ENCODE data around the gene DSTN. TPM values are rescaled to one million over a fixed set of nuclear protein-coding genes. Genes with fewer than 3 reads are reported as not detected.

The DSTN gene
- total RNA-seq, 1 experiment from 2014 or later = 584 TPM

DNA sequence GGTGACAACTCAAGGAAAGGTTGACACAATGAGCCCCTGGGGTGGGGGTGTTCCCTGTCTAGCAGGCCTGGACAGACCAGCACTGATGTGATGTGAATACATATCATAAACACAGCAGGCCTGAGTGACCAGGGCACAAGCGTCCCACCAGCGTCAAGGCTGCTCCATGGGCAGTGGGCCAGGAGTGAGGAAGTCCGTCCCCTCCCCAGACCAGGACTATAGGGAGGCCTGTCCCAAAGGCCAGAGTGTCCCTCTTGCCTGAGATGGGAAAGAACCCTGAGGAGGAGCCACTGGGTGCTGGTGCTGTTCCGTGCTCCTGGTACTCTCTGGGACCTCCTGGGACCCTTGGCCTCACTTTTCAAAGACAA is 67.5 kb downstream of the DSTN start:
- DNase-seq (ENCODE audit: low read depth) = no peak

DNA sequence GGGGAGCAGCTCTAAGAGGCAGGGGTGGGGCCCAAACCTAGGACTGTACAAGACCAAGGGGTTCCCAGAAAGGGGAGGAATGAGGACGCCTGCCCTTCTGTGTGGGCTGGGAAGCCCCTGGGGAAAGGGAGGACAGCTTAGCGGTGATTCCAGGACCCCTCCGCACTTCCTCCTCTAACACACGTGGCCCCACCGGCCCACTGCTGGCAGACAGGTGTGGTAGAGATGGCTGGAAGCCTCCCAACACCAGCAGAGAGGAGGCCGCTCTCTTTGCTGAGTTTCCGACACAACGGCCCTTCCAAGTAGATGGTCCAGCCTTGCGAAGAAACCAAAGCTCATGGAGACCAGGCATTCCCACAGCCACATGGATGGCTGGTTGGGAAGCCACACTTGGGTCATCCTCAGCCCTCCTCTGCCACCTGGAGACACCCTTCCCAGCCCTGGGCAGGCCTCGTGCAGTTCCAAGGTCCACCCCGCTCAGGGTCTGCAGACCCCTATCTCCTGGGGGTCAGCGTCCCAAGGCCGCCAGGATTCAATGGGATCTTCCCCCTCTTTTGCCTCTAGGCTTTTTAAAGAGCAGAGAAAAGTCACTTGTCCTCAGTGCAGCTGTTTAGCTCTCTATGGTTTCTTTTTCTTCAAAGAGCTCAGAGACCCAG is 68.2 kb downstream of the DSTN start:
- no peak for DNase-seq (ENCODE audit: low read depth)

DNA sequence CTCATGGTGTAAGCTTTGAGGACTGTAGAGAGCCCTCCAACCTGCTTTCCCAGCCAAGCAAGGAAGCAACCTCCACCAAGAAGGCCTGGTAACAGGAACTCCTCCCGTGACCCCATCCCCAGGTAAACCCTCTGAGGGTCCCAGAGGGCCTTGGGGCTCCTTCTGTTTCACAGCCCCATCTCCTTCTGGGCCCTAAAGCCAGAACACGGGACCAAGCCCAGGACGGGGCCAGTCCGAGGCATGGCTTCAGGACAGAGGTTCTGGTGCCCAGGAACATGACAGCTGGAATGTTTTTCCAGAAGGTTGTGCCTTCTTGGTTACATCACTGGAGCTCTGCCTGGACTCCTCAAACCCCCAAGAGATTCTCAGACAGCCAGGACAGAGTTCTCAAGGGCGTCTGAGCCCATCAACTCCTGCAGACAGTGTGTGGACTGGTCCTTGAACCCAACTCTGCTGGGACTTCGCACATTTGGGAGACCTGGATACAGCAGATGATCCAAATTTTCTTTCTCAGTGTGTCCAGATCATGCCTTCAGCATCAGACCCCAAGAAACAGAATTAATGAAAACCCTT is 69.0 kb downstream of the DSTN start:
- DNase-seq (ENCODE audit: low read depth) = no peak

DNA sequence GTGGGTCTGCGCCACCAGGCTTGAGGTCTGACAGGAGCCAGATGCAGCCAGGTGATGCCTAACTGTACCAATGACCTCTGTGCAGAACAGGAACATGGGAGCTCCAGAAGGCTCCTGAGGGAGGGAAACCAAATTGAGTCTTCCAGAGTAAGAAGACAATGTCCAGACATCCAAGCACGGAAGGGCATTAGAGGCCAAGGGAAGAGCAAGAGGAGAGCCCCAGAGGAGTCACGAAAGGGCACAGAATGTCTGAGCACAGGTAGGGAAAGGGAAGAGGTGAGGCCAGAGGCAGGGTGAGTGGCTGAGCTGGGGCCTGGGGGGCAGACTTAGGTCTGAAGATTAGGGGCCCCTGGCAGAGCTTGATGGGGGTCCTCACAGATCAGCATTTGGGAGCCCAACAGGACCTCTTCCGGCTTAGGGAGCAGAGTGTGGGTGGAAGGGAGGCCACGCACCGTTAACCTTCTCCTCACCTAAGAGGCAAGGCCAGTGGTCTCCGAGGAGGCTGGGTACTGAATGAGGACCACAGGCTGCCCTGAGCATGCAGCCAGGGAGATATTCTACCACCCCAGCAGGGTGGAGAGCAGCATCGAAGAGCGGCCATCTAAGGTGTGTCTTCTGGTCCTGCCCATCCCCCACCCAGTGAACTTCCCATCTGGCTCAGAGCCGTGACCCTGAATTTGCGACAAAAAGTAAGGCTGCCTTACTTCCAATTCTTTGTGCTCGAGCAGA is 70.4 kb downstream of the DSTN start:
- DNase-seq (ENCODE audit: low read depth) = no peak

DNA sequence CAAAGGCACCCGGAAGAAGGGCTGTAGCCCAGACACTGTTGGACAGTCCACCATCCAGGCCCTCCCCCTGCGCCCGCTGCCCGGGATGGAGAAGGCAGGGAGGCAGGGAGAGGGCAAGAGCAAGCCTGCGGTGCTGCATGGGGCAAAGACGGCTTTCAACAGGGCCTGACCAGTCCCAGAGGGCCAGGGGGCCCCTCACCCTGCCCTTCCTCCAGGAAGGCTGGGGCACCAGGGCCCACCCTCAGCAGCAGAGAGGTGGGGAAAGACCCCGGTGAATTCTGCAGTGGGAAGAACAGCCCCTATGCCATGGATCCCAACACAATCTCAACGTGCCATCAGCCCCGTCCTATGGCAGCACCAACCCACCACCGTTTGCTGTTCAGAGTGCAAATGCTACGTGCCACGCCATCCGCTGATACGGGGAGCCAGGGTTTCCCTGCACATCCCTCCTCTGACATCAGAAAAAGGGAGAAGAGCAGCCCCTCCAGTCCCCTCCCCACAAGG is 71.1 kb downstream of the DSTN start:
- no peak for DNase-seq (ENCODE audit: low read depth)

DNA sequence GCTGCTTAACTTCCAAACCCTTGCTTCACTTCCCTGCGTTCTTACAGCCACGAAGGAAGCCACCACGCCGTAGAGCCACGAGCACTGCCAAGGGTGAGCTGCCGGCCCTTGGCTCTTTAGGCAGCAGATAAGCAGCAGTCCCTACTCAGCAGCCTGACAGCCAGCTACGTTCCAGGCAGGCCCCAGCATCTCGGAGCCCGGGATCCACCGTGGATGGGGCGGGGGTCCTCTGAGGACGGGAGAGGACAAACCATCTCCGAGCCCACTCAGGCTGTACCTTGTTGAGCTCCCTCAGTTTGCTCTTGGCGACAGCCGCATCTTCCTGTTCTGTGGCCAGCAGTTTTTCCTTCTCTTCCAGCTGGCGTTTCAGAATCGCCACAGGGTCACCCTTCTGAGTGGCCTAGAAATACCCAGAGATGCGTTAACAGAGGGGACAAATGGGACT is 71.7 kb downstream of the DSTN start:
- no peak for DNase-seq (ENCODE audit: low read depth)

DNA sequence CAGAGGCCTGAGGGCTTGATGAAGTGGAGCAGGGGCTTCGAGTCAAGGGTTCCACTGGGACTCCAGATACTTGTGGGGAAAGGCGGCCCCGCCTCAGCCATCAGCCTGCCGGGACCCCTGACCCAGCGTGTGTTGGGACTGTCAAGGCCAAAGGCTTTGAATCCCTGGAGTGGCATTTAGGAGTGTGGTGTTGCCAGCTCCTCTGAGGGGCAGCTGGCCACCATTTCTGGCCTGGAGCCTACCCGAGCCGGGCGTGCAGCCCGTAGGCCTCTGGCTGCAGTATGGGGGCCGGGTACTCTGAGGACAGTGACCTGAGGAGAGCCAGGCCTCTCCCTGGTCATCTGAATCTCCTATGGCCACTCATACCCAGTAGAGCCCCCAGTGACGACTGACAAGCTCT is 72.1 kb downstream of the DSTN start:
- no peak for DNase-seq (ENCODE audit: low read depth)

DNA sequence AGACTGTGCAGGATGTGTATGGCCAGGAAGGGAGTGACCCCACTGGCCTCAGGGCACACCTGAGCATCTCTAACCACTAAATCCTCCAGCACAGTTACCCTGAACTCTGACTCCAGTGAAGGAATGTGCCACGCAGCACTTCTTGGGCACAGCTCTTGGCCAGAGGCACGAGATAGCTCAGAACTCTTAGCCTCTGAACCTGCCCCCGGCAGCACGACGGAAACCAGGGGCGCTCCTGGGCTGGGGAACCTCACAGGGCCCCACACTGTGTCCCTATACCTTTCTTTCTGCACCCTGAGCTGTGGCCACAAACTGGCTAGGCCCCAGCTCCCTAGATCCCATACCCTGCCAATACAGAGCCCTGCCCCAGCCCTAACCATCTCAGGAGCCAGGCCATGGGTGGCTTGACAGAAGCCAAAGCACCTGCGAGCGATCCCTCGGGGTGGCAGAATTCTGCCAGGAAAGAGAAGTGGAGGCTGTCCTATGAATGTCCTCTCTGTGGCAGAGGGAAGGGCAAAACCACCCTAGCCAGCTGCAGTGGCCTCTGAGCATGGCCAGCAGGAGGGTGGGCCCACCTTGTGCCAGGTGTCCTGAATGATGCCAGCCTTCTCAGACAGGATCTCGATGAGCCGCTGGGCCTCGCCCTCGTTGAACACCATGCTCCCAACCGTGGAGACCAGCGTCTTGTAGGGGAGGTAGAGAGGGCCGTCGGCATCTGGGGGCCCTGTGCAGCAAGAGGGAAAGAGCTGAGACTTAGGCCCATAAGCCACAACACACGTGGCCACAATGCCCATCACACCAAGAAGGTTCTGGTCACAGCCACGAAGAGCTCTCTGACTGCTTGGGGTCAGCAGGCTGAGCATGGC is 72.8 kb downstream of the DSTN start:
- no peak for DNase-seq (ENCODE audit: low read depth)

DNA sequence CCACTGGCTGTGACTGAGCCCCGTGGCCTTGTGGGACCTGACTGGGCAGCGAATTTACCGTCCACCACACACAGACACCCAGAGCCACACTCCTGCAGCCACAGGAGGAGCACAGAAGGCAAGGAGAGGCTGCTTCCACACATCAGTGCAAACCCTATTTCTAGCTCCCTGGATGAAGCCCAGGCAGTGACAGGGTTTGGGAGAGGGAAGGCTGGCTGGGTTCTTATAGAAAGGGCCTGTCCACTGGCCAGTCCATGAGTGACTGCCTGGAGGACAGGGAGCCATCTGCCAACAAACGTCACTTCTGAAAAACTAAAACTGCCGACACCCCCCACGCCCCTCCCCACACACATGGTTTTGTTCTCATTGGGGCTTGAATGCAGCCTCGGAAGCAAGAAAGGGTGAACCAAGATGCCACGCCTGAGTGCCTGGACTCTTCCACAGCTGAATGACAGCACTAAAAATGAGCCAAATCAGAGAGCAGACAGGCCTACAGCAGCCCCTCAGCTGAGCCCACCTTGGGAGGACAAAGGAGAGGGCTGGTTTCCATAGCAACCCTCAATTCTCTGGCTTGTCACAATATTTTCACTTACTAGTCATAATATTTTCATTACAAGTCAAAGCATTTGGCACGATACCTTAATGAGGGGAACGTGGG is 73.8 kb downstream of the DSTN start:
- no peak for DNase-seq (ENCODE audit: low read depth)

DNA sequence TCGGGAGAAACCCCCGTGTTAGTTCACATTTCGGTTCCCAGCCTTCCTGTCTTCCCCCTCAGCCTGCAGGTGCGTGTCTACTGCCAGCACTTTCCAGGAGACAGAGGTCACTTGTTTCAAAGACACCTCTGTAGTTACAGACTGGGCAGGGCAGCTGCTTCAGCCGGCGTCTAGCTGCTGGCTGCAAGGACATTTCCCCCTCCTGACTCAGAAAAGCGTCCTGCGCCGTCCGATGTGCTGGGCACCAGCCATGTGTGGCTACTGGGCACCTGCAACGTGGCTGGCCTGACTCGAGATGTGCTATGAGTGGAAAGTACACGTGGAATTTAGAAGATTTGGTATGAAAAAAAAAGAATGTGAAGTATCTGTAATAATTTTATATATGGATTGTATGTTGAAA is 74.6 kb downstream of the DSTN start:
- DNase-seq (ENCODE audit: low read depth) = no peak

DNA sequence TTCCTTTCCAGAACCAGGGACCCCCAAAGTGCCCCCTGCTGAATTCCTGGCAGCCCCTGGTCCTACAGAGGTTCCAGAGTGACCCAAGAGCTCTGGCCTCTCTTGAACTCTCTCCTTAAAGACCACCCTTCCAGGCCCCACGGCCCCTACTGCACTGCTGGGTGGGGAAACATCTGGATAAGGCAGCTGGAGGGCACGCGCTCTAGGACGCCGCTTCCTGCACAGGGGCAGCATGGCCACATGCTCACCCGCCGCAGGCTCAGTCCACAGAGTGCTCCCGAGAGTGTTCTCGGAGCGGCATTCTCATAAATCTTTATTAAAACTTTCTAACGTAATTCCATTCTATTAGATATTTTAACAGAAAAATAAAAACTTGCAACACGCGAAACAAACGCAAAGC is 75.1 kb downstream of the DSTN start:
- no peak for DNase-seq (ENCODE audit: low read depth)

DNA sequence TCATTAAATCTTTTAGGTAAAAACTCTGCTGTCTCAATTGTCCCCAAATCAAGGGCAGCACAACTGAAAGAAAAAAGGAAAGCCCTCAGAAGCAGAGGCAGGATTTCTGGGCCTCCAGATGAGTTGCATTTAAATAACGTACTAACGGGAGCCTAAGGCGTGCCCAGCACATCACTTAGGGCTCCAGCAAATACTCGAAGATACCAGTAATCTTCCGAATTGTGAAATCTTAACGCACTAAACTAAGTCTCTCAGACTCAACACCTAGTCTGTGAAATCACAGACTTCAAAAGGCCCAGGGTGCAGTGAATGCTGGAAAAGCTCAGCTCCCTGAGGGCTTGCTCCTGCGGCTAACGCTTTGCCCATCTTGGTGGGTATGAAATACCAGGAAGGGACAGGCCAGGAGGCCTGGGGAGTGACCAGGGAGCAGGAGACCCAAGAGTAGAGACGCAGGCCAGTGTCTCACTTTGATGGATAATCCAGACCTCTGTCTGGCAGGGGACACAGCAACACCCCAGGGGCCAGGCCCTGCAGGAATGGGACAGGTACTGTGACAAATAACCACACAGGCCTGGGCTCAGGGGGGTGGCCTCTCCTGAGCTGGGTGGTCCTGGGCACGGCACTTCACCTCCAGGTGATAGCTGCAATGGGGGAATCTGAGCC is 75.8 kb downstream of the DSTN start:
- DNase-seq (ENCODE audit: low read depth) = no peak

DNA sequence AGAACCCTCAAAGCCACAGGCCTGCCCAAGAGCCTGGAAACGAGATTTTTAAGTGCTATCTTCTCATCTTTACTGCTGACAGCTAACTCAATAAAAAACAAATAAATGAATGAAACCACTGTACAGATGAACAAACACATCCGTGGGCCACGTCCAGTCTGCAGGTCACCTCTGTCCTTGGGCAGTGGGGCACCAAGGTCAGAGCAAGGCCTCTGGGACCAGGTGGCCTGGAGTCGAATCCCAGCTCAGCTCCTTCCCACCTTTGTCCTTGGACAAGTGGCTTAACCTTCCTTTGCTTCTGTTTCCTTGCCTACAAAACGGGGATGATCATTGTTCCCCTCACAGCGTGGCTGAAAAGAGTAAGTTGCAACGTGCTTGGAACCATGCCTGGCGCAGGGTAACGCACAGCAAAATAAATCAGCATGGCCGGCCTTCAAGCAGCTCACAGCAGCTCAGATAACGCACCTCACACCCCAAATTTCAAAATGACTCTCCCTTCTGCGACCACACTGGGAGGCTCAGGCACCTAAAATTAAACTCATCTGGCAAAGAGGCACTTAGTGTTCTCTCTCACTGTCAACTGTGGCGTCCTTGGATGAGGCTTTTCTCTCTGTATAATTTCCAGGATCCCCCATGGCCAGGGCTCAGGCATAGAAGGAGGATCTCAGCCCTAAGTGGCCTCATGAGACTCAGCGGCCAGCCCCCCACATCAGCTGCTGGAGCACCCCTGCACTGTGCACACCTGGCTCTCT is 76.5 kb downstream of the DSTN start:
- no peak for DNase-seq (ENCODE audit: low read depth)

DNA sequence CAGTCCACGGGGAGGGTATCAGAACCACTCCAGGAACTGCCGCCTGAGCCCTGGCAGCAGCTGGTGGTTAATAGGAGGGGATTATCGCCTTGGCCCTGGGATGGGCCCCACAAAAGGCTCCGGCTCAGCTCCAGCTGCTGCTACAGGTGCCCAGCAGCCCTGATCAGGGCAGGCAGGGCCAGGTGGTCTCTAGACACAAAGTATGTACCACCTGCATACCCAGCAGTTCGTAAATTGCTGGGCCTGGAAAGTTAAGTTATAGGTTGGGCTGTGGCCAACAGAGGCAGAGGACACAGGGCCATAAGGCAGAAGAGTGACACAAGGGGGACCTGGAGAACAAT is 77.1 kb downstream of the DSTN start:
- no peak for DNase-seq (ENCODE audit: low read depth)

DNA sequence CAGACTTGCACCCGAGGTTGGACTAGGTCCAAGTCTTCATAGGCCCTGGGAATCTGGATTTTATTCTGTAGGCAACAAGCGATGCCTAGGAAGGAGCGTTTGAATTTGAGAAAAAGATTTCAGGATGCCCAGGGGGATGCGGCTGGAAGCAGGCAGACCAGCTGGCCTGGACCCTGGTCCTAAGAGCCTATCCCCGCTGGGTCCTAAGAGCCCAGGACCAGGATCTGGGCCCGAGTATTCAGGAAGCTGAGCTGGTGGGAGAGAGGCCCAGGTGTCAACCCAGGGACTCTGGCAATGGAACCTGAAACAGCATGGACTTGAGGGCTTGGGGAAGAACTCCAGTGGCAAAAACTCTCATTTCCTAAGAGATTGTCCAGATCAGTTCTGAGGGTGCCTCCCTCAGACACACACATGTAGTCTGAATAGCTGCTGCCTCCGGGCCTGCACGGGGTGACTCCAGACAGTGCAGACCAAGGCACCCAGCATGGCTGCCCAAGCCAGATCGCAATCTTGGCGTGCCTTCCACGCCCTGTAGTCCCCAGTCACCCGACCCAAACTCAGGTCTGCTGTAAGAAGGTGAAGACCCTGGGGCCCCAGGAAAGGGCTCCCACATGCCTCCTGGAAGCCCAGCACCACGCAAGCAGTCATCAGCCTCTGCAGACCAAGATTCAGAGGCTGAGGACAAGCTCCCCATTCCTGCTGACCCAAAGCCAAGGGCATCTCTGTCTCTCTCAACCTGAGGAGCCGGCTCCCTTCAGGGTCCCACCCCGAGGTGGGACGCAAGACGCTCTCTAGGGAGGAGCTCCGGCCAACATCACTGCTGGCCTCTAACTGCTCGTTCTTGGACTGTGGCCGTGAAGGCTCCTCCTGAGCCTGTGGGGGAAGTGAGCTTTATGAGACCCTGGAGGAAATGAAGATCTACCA is 77.8 kb downstream of the DSTN start:
- no peak for DNase-seq (ENCODE audit: low read depth)

DNA sequence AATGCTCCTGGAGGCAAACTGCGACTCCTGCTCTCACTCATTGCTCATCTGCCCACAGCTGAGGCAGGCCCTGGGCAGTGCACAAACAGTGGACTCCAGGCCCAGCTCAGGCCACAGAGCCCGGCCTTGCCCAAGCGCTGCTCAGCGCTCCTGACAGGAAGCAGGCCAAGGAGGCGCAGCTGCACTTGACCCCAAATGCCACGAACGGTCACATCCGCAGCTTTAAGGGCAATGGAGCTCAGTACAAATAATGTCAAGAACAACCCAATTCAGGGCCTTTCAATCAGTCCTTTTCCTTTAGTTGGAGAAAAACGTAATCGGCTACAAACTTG is 78.4 kb downstream of the DSTN start:
- no peak for DNase-seq (ENCODE audit: low read depth)

DNA sequence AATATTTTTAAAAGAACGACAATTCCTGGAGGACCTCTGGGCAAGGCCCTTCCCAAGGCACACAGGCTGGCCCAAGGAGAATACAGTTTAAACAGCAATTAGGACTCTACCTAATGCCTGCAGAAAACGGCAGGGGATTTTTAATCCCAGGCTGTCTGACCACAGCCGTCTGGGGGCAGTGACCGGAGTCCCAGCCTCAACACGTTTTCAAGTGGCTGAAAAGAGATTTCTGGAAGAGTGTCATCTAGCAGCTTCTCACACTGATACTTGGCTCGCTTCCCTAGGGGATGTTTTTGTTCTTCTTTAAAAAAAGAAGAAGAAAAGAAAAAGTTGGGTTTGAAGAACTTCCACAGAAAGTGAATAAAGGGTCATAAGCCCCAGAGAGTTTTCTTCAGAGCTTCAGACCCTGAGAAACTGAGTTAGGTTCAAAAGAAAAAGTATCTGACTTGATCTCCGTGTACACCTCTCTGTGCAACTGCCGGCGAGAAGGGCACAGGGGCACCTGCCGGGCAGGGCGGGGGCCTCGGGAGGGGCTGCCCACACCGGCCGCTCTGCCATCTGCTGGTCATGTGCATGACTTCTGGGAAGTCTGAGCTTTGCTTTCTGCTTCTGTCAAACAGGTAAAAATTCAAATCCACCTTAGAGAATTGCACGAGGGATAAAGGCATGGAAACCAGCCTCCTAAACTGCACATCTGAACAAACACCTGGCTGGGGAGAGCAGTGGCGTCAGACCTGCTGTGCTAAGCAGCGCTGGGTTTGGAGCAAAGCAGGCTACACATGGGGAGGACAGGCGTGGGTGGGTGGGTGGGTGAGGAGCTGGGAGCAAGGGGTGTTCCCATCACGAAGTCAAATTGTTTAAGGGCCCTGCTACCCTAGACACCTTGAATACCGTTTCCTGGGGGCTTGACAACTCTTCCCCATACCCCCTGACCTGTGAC is 79.2 kb downstream of the DSTN start:
- DNase-seq (ENCODE audit: low read depth) = no peak
